HG03196 (cell line): ENCODE results near the gene DRD4.

Experiments used
- ATAC-seq: cut with Tn5 transposase; IDR thresholded peaks from one replicate; pipeline ENCODE4 v1.9.1; 2021; ENCODE audit not compliant: unreplicated experiment

Gene DRD4

DNA sequence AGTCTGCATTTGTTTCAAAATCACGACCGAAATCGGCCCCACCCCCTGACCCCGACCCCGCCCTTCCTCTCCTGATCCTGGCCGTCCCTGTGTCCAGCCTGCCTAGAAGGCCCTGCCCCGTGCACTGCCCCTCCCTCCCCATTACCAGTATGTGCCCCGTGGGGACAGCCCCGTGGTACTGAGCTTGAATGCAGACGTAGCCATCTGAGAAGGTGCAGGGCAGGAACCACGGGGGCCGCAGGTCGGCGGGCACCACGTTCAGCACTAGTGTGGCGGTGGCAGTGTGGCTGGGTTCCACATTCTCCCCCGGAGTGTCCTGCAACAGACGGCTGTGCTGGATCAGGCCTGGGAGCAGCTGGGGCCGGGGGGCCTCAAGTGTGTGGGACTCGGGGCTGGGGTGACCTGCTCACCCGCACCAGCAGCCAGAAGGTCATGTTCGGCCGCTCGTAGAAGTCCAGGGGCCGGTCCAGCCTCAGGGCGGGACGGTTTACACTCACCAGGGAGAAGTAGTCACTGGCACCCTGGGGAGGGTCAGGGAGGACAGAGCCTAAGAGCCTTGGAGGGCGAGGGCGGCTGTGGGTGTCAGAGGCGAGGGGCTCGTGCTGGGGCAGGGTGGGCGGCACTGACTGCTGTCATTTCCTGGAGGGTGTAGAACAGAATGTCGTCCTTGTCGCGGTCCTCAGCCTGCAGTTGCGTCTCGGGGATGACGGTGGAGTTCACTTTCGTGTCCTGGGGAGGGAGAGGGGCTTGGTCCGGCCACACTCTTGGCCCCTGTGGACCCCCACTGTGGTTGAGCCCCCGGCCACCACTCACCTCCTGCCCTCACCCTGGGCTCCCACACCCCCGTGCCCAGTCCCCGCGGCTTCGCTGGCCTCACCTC, 15.9 kb upstream of the DRD4 start:
- ATAC-seq, result no peak

DNA sequence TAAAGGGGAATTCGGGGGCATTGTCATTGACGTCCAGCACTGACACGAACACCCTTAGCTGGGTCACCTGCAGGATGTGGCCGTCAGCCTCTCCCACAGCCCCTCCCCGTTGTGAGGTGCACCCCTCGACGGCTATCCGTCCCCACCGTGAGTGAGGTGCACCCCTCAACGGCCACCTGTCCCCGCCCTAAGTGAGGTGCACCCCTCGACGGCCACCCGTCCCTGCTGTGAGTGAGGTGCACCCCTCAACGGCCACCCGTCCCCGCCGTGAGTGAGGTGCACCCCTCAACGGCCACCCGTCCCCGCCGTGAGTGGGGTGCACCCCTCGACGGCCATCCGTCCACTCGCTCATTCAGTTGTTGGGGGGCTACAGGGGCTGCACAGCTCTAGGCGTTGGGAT, 15.2 kb upstream of the DRD4 start:
- ATAC-seq, result no peak

DNA sequence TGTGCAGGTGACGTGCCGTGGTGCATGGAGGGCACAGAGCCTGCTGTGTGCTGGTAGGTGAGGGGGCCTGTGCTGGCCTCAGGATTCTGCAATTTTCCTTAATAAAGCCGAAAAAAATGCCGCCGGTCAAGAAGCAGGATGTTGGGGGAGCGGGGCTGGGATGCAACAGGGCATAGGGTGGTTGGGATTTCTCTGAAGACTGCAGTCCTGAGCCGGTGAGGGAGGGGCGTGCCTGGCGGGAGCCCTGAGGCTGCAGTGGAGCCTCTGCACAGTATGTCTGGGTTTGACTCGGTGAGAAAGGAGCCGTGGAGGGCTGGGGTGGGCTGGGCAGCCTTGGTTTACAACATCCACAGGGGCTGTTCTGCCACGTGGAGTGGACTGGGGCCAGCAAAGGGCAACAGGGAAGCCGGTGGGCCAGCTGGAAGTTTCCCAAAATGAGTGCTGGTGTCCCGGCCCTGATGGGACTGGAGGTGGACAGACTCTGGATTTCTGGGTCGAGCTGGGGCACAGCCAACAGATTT, 13.7 kb upstream of the DRD4 start:
- ATAC-seq, result no peak

DNA sequence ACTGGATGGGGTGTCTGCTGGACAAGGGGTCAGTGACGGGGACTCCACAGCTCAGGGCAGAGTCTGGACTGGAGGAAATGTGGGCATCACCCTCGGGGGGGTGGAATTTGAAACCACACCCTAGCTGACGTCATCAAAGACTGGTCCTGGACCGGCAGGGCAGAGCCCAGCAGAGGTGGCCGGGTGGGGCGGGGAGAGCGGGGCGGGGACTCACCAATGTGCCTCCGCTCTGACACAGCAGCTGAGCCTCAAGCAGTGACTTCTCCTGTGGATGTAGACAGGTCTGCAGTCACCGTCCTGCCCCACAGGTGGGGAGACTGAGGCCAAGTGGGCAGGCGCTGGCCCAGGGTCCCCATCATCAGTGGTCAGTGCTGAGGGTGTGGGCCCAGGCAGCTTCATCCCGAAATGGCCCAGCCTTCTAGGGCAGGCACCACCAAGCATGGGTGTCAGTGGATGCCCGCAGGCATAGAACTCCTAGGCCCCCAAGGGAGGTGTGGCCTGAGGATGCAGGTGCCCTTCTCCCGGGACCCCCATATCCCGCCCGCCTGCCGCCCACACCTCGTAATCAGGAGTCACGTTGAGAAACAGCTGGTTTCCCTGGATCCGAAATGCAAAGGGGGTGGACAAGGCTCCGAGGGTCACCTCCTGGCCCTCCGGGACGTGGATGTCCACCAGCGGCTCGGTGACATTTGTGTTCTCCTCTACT, 12.9 kb upstream of the DRD4 start:
- no peak for ATAC-seq

DNA sequence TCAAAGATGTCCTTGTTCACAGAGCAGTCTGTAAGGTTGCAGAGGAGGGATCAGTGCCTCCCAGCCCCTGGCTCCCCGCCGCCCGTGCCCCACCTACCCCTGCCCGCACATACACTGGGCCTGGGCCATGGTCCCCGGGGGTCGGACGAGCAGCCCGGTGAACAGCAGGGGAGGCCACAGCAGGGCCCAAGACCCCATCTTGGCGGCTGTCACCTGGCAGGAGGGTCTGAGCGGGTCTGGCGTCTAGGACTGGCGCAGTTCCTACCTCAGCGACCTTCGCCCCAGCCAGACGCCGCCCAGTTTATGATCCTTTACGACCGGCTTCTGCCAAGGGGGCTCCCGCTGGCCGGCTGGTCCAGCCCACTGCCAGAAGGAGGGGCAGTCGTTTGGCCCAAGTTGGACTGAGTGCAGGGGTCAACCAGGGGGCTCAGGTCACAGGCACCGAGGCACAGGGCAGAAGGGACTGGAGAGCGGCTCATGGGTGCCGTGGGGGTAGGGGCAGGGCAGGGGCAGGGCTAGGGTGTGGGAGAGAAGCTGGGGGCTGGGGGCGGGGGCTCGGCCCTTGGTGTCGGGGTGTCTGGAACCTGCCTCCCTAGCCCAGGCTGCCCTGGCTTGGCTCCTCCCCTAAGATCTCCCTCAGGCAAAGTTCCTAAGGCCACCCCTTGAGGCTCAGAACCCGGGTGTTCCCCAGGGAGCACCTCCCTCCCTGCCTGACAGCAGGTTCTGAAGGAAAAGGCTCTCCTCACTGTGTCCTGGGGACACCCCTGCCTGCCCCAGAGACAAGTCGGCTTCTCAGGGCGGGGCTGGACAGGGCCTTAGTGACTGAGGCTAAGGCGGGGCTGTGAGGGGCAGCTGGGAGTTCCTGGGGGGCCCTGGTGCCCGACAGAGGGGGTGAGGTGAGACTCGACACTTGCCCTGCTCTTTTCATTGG, 12.1 kb upstream of the DRD4 start, which contains the start of gene CDHR5:
CDHR5 (minus strand) TSS at position 251 of the 931 bp plus-strand sequence; CDS start at position 198, 53 bp downstream.
- ATAC-seq, result no peak

DNA sequence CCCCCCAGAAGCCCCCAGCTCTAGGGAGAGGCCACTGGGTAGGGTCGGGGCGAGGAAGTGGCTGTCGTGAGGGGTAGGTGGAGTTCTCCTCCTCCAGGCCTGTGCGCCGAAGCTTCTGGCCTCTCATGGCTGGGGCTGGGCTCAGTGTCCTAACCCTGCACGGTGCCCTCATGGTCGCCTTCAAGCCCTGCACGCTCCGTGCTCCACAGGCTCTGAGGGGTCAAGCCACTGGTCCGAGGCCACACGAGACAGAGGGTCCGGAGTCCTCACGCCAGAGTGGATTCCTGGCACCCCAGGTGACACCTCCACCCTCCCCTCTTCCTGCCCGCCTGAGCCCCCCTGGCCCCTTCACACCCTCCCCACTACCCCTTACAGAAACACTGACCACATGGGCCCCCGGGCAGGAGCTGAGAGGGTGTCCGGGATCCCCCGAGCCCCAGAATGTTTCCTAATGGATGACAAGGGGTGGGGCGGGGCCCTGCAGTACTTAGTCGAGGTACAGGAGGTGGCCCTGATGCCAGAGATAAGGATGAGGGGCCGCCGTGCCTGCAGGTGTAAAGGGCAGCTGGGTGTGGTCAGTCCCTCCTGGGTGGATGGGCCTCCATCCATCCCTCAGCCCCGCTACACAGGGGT, 11.3 kb upstream of the DRD4 start:
- no peak for ATAC-seq

DNA sequence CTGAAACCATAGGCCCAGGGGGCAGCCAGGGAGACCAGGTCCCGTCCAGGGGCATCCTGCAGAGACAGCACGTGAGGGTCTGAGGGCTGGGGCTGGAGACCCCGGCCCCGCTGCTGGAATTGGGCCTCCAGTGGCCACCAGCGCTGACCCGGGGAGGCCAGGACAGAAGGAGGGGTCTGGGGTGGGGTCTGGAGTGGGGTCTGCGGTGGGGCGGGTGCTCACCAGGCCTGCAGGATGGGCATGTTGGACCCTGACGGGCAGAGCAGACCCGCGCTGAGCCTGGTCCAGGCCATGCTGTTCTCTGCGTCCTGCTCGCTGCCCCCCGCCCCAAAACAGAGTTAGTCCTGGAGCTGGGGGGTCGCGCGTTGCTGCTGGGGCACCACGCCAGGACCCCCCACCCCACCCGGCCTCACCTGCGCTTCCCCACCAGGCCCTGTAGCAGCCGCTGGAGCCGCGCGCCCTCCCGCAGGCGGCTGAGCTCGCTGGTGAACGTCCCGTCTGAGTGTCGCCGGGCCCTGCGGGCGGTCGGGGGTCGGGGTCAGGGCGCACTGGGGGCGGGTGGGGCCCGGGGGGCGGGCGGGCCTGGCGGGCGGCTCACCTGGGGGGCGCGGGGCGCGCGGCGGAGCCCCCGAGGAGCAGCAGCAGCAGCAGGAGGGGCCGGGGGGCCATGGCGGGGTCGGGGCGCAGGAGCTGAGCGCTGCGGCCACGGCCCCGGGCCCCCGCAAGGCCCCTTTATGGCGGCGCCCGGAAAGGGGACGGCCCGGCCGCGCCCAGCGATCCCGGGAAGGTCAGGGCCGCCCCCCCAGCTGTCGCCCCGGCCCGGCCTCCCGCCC, 10.4 kb upstream of the DRD4 start, which contains the start of gene SCT:
SCT (minus strand) TSS at position 707 of the 833 bp plus-strand sequence; CDS start at position 669, 38 bp downstream.
- ATAC-seq, result no peak

DNA sequence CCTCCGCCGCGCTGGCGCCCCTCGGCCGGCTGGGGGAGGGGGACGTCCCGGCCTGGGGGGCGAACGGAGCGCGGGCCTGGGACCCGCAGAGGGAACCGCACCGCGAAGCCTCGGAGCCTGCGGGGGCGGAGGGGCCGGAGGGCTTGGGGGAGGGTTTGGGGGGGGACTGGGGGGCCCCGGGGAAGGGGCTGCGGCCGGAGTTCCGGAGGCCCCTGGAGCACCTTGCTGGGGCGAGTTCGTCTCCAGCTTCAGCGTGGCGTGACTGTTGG, 9.8 kb upstream of the DRD4 start:
- no peak for ATAC-seq

DNA sequence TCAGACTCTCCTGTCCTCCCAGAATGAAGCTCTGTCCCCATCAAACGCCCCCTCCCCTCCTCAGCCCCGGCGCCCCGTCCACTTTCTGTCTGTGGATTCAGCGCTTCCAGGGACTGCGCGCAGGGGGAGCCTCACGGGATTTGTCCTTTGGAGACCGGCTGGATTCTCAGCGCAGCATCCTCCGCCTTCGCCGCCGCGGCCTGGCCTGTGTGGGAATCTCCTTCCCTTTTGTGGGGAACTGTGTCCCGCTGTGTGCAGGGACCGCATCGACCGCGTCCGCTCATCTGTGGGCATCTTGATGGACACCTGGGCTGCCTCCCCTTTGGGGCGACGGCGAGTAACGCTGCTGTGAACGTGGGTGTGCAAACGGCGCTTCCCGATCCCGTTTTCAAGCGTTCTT, 9.0 kb upstream of the DRD4 start:
- ATAC-seq, result no peak

DNA sequence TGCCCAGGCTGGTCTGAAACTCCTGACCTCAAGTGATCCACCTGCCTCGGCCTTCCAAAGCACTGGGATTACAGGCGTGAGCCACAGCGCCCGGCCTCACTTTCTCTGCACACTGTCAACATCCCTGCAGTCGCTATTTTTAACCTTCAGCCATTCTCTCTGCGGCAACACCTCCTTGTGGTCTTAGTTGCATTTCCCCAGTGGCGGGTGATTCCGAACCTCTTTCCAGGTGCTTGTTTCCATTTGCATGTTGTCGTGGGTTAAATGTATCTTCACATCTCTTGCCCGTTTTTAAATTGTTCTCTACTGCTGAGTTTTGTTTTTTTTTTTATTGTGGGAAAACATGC, 7.9 kb upstream of the DRD4 start:
- no peak for ATAC-seq

DNA sequence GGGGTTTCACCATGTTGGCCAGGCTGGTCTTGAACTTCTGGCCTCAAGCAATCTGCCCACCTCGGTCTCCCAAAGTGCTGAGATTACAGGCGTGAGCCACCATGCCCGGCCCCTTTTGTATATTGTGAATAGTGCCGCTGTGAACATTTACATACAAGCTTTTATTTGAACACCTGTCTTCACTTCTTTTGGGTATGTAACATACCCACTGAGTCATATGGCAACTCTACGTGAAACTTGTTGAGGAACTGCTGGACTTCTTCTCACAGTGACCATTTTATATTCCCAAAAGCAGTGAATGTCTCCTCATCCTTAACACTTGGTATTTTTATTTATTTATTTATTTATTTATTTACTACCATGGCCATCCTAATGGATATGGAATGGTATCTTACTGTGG, 6.2 kb upstream of the DRD4 start:
- ATAC-seq, result no peak

DNA sequence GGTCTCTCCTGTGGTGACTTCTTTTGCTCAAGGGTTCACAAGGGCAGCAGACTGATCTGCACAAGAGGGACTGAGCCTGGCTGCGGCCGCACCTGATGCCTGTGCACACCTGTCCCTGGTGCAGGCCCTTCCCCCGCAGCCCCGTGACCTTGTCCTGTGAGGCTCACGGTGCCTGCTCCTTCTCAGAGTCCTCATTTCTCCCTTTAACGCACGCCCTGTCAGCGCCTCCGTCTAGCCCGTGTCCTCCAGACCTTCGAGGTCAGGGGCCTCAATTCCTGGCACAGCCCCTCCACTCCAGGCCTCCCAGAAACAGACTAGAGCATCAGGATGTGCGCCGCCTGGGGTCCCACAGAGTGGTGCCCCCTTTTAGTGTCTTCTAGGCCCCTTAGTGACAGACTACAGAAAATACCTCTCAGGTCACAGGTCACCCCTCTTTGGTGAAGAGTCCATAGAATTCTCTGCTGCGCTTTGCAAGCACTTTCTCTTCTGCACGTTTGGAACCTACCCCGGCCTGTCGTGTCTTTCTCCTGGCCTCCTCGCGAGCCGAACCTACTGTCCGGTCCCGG, 1.0 kb upstream of the DRD4 start:
- no peak for ATAC-seq

DNA sequence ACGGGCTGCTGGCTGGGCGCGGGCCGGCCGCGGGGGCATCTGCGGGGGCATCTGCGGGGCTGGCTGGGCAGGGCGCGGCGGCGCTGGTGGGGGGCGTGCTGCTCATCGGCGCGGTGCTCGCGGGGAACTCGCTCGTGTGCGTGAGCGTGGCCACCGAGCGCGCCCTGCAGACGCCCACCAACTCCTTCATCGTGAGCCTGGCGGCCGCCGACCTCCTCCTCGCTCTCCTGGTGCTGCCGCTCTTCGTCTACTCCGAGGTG, 194 bp downstream of the DRD4 start:
- ATAC-seq, result no peak

DNA sequence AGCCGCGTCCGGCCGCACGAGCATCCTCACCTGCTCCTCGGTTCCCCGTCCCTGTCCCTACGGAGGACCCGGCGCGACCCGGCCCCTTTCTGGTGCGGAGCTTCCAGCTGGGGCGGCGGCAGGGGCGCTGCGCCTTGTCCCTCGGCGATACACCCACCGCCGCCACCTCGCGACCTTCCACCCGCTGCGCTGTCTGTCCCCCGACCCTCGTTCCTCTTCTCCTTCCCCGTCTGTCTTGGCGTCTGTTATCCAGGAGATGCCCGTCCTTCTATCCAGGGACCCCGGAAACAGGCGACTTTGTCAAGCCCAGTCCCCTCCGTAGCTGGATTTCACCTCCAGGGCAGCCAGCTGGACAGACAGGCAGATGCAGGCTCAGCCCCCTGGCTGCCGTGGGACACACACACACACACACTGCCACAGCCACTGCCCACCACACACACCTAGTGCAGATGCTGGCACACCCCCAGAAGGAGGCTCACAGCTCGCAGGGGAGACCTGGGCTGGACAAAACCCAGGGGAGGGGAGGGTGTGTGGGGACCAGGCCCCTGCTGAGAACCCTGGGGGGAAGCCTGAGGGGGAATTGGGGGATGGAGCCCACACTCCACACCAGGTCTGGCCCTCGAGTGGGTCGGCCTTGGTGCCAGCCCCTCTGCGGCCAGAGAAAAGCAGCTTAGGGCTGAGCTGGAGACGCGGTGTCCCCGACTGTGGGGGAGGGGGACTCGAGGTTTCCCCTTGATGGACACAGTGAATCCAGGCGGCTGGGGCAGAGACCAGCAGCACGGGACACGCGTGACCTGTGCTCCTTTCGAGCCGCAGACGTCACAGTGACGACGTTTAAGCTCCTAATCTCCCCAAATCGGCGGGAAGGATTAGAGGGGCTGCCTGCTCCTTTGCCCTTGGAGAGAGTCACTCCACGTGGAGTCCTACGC, 788 bp downstream of the DRD4 start:
- ATAC-seq, result no peak

DNA sequence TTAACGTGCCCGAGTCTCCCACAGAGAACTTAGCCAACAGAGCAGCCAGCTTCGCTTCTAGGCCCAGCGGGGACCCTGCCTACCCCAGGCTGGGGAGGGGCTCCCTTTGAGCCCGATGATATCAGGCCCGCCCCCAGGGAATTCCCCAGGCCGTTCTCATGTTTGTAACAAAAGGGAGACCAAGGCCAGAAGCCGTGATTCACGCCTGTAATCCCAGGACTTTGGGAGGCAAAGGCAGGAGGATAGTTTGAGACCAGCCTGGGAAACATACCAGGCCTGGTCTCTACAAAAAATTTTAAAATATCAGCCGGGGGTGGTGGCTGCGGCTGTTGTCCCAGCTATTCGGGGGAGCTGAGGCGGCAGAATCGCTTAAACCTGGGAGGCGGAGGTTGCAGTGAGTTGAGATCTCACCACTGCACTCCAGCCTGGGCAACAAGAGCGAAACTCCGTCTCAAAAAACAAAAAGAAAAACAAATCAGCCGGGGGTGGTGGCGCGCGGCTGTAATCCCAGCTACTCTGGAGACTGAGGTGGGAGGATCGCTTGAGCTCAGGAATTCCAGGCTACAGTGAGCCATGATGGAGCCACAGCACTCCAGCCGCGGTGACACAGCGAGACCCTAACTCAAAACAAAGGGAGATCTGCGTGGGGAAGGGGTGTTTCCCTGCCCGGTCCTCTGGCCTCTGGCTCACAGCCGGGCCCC, 1.7 kb downstream of the DRD4 start:
- no peak for ATAC-seq

DNA sequence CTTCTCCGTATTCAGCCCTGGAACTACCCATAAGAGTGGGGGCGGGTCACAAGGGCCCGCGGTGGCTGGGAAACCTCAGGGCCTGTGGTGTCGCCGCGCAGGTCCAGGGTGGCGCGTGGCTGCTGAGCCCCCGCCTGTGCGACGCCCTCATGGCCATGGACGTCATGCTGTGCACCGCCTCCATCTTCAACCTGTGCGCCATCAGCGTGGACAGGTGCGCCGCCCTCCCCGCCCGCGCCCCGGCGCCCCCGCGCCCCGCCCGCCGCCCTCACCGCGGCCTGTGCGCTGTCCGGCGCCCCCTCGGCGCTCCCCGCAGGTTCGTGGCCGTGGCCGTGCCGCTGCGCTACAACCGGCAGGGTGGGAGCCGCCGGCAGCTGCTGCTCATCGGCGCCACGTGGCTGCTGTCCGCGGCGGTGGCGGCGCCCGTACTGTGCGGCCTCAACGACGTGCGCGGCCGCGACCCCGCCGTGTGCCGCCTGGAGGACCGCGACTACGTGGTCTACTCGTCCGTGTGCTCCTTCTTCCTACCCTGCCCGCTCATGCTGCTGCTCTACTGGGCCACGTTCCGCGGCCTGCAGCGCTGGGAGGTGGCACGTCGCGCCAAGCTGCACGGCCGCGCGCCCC, 2.4 kb downstream of the DRD4 start:
- no peak for ATAC-seq

DNA sequence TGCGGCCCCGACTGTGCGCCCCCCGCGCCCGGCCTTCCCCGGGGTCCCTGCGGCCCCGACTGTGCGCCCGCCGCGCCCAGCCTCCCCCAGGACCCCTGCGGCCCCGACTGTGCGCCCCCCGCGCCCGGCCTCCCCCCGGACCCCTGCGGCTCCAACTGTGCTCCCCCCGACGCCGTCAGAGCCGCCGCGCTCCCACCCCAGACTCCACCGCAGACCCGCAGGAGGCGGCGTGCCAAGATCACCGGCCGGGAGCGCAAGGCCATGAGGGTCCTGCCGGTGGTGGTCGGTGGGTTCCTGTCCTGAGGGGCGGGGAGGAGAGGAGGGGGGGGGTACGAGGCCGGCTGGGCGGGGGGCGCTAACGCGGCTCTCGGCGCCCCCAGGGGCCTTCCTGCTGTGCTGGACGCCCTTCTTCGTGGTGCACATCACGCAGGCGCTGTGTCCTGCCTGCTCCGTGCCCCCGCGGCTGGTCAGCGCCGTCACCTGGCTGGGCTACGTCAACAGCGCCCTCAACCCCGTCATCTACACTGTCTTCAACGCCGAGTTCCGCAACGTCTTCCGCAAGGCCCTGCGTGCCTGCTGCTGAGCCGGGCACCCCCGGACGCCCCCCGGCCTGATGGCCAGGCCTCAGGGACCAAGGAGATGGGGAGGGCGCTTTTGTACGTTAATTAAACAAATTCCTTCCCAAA, 3.1 kb downstream of the DRD4 start:
- no peak for ATAC-seq
